Activated T-cell treated with anti-CD3 and anti-CD28 coated beads for 1 hour (primary cell): ENCODE measurements around the gene OR52E2.

Source experiments
- DNase-seq: peaks from one replicate; pipeline ENCODE4 v3.0.0-alpha.2; 2020; ENCODE audit warnings: low read depth

The OR52E2 gene

DNA sequence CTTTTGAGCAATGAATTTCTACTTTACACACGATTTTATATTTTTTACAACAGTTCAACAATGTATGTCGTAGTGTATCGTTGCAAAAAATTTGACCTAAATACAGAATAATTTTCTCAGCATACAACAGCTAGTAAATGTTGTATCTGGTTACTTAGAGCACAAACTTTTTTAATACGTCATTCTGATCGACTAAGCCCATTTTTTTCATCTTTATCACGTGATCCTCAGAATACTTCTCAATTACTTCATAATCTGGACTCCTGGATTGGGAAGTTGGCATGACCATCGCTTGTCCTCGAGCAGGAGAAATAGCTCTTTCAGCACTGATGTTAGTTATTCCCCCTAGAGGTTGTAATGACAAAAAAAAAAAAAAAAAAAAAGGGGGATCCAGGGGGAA, 48.2 kb downstream of the OR52E2 start:
- no peak for DNase-seq
